Glutamatergic neuron (in vitro differentiated cells): Measurements from ENCODE around the gene C10orf62. TPM values are rescaled to one million over a fixed set of nuclear protein-coding genes. Genes with fewer than 3 reads are reported as not detected.

ENCODE experiments used
- DNase-seq: peaks from one replicate; pipeline ENCODE4 v3.0.0; 2022
- H3K27ac Mint-ChIP-seq: one replicate; pipeline ENCODE4 v1.8.0; 2020; ENCODE audit warnings: mild to moderate bottlenecking, mixed read lengths, inconsistent platforms; ENCODE audit not compliant: unreplicated experiment
- H3K27me3 Mint-ChIP-seq: one replicate; pipeline ENCODE4 v1.8.0; 2020; ENCODE audit warnings: mild to moderate bottlenecking, moderate library complexity, mixed read lengths, inconsistent platforms; ENCODE audit not compliant: unreplicated experiment
- H3K36me3 Mint-ChIP-seq: one replicate; pipeline ENCODE4 v1.8.0; 2020; ENCODE audit warnings: mild to moderate bottlenecking, mixed read lengths, inconsistent platforms; ENCODE audit not compliant: unreplicated experiment
- H3K4me1 Mint-ChIP-seq: one replicate; pipeline ENCODE4 v1.8.0; 2020; ENCODE audit warnings: mild to moderate bottlenecking, low read depth, mixed read lengths, inconsistent platforms; ENCODE audit not compliant: unreplicated experiment
- H3K4me3 Mint-ChIP-seq: one replicate; pipeline ENCODE4 v1.8.0; 2020; ENCODE audit warnings: mild to moderate bottlenecking, mixed read lengths, inconsistent platforms; ENCODE audit not compliant: unreplicated experiment
- H3K9me3 Mint-ChIP-seq: one replicate; pipeline ENCODE4 v1.8.0; 2020; ENCODE audit warnings: mild to moderate bottlenecking, moderate library complexity, mixed read lengths, inconsistent platforms; ENCODE audit not compliant: unreplicated experiment
- CTCF ChIP-seq: fragments of 200-600 bp; sonication (generic); IDR thresholded peaks from one replicate; pipeline ENCODE4 v1.5.0; 2021; ENCODE audit not compliant: partially characterized antibody, unreplicated experiment
- long read RNA-seq: library from polyadenylated mRNA; unstranded; transcript quantifications from one replicate; pipeline ENCODE4 v2.0.0, GENCODE V29; 2020; ENCODE audit not compliant: unreplicated experiment
- total RNA-seq: library from RNA; stranded (reverse); fragmentation: NEBNext Ultra II Directional; extraction: Animal tissue kit (Norgen Biotek cat#: 25700); gene quantifications from one replicate; pipeline ENCODE4 v1.2.1, GENCODE V29; 2021; ENCODE audit not compliant: unreplicated experiment

Gene C10orf62
- not detected for total RNA-seq
- long read RNA-seq = 0 reads

GRCh38 chr10:97589479-97589878, at the start of gene C10orf62:
Gene C10orf62 (plus strand): TSS chr10:97589721. CDS start chr10:97589898, 177 bp downstream.
- Mint-ChIP-seq H3K27me3 (no peaks in the 10 kb centered on the region), H3K4me3 (no peak within 1 kb of the TSS), H3K4me1 (no peaks in the 10 kb centered on the region), H3K9me3 (no peaks in the 10 kb centered on the region), H3K36me3 (no peaks in the 10 kb centered on the region), H3K27ac (no peak within 1 kb of the TSS)
- no peak for TF ChIP-seq CTCF
- DNase-seq = no peak

GRCh38 chr10:97540669-97541500, 48.6 kb upstream of the C10orf62 start:
- Mint-ChIP-seq H3K9me3 (peaks cover 10% of the 10 kb centered on the region), H3K27ac (peak overlapping the region; percentile 20), H3K27me3 (peaks cover 9% of the 10 kb centered on the region), H3K4me3 (peak overlapping the region; percentile 23), H3K36me3 (no peaks in the 10 kb centered on the region), H3K4me1 (peaks cover 15% of the 10 kb centered on the region)
- TF ChIP-seq CTCF = no peak
- no peak for DNase-seq

- no peak for TF ChIP-seq CTCF
- DNase-seq = no peak
- H3K9me3 Mint-ChIP-seq = peaks cover 10% of the 10 kb centered on the region
- H3K27me3 Mint-ChIP-seq = peaks cover 9% of the 10 kb centered on the region
- no peaks in the 10 kb centered on the region for H3K36me3 Mint-ChIP-seq
- H3K4me3 Mint-ChIP-seq = peak overlapping the region; percentile 82
- H3K27ac Mint-ChIP-seq = peak overlapping the region; percentile 97
- H3K4me1 Mint-ChIP-seq = peaks cover 23% of the 10 kb centered on the region
These were observed 47.1 kb upstream of the C10orf62 start for GRCh38 chr10:97542169-97543024.

- Mint-ChIP-seq H3K4me1 (peaks cover 27% of the 10 kb centered on the region), H3K27me3 (peaks cover 9% of the 10 kb centered on the region), H3K9me3 (peaks cover 10% of the 10 kb centered on the region), H3K27ac (peak overlapping the region; percentile 97), H3K4me3 (peak overlapping the region; percentile 82), H3K36me3 (no peaks in the 10 kb centered on the region)
- no peak for TF ChIP-seq CTCF
- DNase-seq = no peak
These were observed 46.4 kb upstream of the C10orf62 start for GRCh38 chr10:97543025-97543546.
